ENCODE results near the gene IVL.

IVL gene

DNA sequence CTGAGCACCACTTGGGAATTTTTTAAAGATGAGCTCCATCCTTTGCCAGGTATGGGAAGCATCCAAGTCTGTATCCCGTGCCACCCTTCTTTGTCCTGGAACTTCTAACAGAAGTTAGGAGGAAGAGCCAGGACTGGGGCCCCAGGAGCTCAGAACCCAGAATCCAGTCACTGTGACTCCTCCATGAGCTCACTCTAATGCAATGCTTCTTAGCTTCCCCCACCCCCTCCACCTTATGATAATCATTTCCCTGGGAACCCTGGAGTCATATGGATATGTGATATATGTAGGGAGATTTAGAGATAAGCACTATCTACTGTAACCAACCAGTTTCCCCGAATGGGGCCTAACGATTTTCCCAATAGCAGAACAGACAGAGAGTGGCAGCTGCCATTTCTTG lies 37.9 kb downstream of the IVL start:
- H3K27ac Mint-ChIP-seq, result no peak overlapping the region
- TF ChIP-seq, protein P1, sequence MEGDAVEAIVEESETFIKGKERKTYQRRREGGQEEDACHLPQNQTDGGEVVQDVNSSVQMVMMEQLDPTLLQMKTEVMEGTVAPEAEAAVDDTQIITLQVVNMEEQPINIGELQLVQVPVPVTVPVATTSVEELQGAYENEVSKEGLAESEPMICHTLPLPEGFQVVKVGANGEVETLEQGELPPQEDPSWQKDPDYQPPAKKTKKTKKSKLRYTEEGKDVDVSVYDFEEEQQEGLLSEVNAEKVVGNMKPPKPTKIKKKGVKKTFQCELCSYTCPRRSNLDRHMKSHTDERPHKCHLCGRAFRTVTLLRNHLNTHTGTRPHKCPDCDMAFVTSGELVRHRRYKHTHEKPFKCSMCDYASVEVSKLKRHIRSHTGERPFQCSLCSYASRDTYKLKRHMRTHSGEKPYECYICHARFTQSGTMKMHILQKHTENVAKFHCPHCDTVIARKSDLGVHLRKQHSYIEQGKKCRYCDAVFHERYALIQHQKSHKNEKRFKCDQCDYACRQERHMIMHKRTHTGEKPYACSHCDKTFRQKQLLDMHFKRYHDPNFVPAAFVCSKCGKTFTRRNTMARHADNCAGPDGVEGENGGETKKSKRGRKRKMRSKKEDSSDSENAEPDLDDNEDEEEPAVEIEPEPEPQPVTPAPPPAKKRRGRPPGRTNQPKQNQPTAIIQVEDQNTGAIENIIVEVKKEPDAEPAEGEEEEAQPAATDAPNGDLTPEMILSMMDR (IDR thresholded peaks at IDR 0.05; ENCODE audit: unreplicated experiment in 3 of 3), result no peak
- peaks cover 10% of the 10 kb centered on the region for H3K27me3 Mint-ChIP-seq (ENCODE audit: low read depth)
- no peak overlapping the region for H3K4me3 Mint-ChIP-seq
- peaks cover 3% of the 10 kb centered on the region for H3K9me3 Mint-ChIP-seq
- no peaks in the 10 kb centered on the region for H3K36me3 Mint-ChIP-seq (ENCODE audit: low read depth)
- no peaks in the 10 kb centered on the region for H3K4me1 Mint-ChIP-seq

DNA sequence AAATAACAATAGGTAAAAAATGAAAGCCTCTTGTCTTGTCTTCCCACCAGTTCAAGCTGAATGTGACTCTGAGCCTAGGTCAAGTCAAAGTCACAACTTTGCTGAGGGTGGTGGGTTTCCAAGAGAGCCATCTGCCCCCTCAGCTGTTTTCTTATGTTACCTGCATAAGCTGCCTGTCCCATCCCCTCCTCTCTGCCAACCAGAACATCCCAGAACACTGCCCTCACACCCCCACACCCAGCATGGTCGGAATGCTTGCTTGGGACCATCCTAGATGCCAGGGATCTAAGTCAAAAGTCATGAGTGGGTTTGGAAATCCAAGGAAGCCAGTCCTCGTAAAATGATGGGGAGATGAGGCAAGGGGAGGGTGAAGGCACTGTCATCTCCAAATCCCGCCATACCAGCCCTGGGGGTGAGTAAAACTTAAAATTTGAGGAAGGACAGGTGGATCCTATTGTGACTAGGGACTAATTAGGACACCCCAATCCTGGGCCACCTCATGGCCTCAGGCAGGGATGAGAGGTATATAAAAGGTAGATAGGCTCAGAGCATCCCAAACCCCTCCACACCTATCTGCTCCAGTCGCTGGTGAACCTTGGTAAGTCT lies 38.4 kb downstream of the IVL start, which contains the start of gene SPRR5:
Gene SPRR5, plus strand, starts transcription at position 556 of the 606 bp plus-strand sequence. CDS start 1,349 bp downstream, outside the sequence.
- Mint-ChIP-seq H3K4me3 (no peak within 1 kb of the TSS), H3K27ac (no peak within 1 kb of the TSS), H3K36me3 (ENCODE audit: low read depth) (no peaks in the 10 kb centered on the region)

DNA sequence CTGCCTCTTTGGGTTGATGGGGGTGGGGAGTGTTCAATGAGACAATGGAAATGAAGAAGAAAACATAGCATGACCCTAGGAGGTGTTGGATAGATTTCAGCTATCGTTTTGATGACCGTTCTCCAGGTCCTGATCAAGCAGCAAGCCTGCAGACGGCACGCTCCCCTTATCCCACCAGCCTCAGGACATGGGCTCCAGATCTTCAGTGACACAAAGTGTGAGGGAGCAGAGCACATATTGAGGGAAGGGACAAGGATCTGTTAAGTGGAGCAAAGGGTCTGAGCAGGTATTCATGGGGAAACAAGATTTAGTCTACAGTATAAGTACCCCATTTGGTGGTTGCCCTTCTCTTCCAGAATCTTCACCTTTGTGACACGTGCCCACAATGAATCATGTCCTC lies 43.4 kb downstream of the IVL start:
- no peak overlapping the region for H3K4me3 Mint-ChIP-seq
- no peak overlapping the region for H3K27ac Mint-ChIP-seq
- peaks cover 3% of the 10 kb centered on the region for H3K9me3 Mint-ChIP-seq
- TF ChIP-seq, protein P1 (IDR thresholded peaks at IDR 0.05; ENCODE audit: unreplicated experiment in 3 of 3), result no peak
- H3K27me3 Mint-ChIP-seq (ENCODE audit: low read depth), result peaks cover 17% of the 10 kb centered on the region
- no peaks in the 10 kb centered on the region for H3K36me3 Mint-ChIP-seq (ENCODE audit: low read depth)
- no peaks in the 10 kb centered on the region for H3K4me1 Mint-ChIP-seq

More for the DNA sequence above, 38.4 kb downstream of the IVL start, which contains the start of gene SPRR5:
- TF ChIP-seq, protein P1 (IDR thresholded peaks at IDR 0.05; ENCODE audit: unreplicated experiment in 3 of 3), result no peak
- Mint-ChIP-seq H3K9me3 (peaks cover 3% of the 10 kb centered on the region), H3K27me3 (ENCODE audit: low read depth) (peaks cover 10% of the 10 kb centered on the region), H3K4me1 (no peaks in the 10 kb centered on the region)

DNA sequence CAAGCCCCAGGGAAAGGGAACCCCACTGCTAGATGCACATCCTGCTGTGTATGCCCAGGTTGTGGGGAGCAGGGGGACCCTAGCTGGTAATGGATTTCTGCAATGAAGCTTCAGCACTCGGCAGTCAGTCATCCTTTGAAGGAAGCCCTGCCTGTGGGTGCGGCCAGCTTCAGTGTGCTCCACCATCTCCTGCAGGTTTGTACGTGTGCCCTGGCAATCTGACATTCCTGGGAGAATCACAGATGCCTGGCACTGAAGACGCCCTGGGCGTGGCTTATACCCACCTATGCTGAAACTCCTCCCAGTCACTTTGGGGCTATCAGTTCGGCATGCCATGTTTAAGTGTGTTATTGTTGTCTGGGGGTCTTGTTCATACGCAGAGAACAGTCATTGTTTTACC lies 45.4 kb downstream of the IVL start:
- TF ChIP-seq, protein P1 (IDR thresholded peaks at IDR 0.05; ENCODE audit: unreplicated experiment in 3 of 3), result no peak
- no peaks in the 10 kb centered on the region for H3K9me3 Mint-ChIP-seq

DNA sequence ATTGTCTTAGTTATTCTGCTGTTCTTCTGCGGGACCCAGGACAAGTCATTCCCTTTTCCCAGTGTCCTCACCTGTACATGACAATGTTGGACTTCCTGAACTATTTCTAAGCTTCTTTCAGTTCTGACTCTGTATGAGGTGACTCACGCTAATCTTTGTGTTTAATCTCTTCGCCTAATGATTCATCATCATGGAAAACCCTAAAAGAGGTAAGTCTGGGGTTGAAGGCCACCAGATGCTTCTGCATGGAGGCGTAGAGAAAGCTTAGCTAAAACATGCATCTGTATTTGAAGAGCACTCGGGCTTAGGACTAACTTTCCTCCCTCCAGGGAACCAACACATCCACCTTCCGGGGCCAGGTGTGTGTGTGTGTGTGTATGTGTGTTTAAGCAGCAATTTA lies 46.1 kb downstream of the IVL start:
- Mint-ChIP-seq H3K36me3 (ENCODE audit: low read depth) (no peaks in the 10 kb centered on the region), H3K9me3 (no peaks in the 10 kb centered on the region), H3K27ac (no peak overlapping the region), H3K4me3 (no peak overlapping the region), H3K4me1 (no peaks in the 10 kb centered on the region), H3K27me3 (ENCODE audit: low read depth) (peaks cover 7% of the 10 kb centered on the region)
- TF ChIP-seq, protein P1 (IDR thresholded peaks at IDR 0.05; ENCODE audit: unreplicated experiment in 3 of 3), result no peak

More for the DNA sequence above, 45.4 kb downstream of the IVL start:
- H3K36me3 Mint-ChIP-seq (ENCODE audit: low read depth), result no peaks in the 10 kb centered on the region
- no peak overlapping the region for H3K4me3 Mint-ChIP-seq
- no peaks in the 10 kb centered on the region for H3K4me1 Mint-ChIP-seq
- H3K27ac Mint-ChIP-seq, result no peak overlapping the region
- H3K27me3 Mint-ChIP-seq (ENCODE audit: low read depth), result peaks cover 10% of the 10 kb centered on the region

DNA sequence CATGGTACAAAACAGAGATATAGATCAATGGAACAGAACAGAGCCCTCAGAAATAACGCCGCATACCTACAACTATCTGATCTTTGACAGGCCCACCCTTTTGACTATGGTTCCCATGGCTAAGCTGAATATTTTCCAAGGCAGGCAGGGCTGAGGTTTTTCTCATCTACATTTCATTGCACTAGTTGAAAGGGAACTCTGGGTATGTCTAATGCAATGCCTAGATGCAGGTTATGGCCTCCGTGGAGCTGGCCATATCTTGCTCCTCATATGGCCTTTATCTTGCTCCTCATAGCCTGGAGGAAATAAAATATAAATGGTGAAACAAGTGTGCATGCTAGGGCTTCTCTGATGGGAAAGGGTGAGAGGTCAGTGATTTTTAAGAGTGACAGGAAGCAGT lies 49.2 kb downstream of the IVL start:
- H3K4me3 Mint-ChIP-seq, result no peak overlapping the region
- peaks cover 3% of the 10 kb centered on the region for H3K27me3 Mint-ChIP-seq (ENCODE audit: low read depth)
- H3K27ac Mint-ChIP-seq, result no peak overlapping the region
- no peaks in the 10 kb centered on the region for H3K9me3 Mint-ChIP-seq
- H3K4me1 Mint-ChIP-seq, result no peaks in the 10 kb centered on the region
- TF ChIP-seq, protein P1 (IDR thresholded peaks at IDR 0.05; ENCODE audit: unreplicated experiment in 3 of 3), result no peak
- H3K36me3 Mint-ChIP-seq (ENCODE audit: low read depth), result no peaks in the 10 kb centered on the region
